Loucy (cell line): ENCODE measurements around the gene FCHSD2.

ENCODE experiments used
- H2AFZ ChIP-seq: fragments of 200-600 bp; sonication (generic); 2 replicates; pipeline ENCODE4 v1.6.0; 2016; ENCODE audit warnings: antibody characterized with exemption, mild to moderate bottlenecking, low read length, moderate library complexity
- H3F3A ChIP-seq: fragments of 200-600 bp; 2 replicates; pipeline ENCODE4 v1.6.0; 2016; ENCODE audit warnings: antibody characterized with exemption, low read depth, mild to moderate bottlenecking
- H3K27me3 ChIP-seq: fragments of 200-600 bp; sonication (generic); 2 replicates; pipeline ENCODE4 v1.6.1; 2014; ENCODE audit warnings: low read length, mild to moderate bottlenecking; ENCODE audit not compliant: insufficient read depth, poor library complexity, severe bottlenecking
- H3K36me3 ChIP-seq: fragments of 200-600 bp; sonication (generic); 2 replicates; pipeline ENCODE4 v1.6.1; 2016; ENCODE audit warnings: low read length; ENCODE audit not compliant: insufficient read depth
- H3K4me1 ChIP-seq: fragments of 200-600 bp; sonication (generic); 2 replicates; pipeline ENCODE4 v1.5.1; 2014; ENCODE audit warnings: low read length, mild to moderate bottlenecking; ENCODE audit not compliant: insufficient read depth, poor library complexity, severe bottlenecking
- H3K4me2 ChIP-seq: fragments of 200-600 bp; sonication (generic); 2 replicates; pipeline ENCODE4 v1.6.0; 2014; ENCODE audit warnings: antibody characterized with exemption, low read length, low read depth, mild to moderate bottlenecking; ENCODE audit not compliant: poor library complexity, severe bottlenecking
- H3K4me3 ChIP-seq: fragments of 200-600 bp; sonication (generic); 2 replicates; pipeline ENCODE4 v1.5.1; 2014; ENCODE audit warnings: low read length, mild to moderate bottlenecking, mixed read lengths; ENCODE audit not compliant: poor library complexity, severe bottlenecking
- H3K79me2 ChIP-seq: fragments of 200-600 bp; sonication (generic); 2 replicates; pipeline ENCODE4 v1.6.1; 2014; ENCODE audit warnings: low read length; ENCODE audit not compliant: insufficient read depth
- H3K9ac ChIP-seq: fragments of 200-600 bp; sonication (generic); 2 replicates; pipeline ENCODE4 v1.6.0; 2014; ENCODE audit warnings: mild to moderate bottlenecking, low read depth, low read length, moderate library complexity; ENCODE audit not compliant: poor library complexity, severe bottlenecking
- H3K9me2 ChIP-seq: fragments of 200-600 bp; sonication (generic); replicated peaks from 2 replicates; pipeline ENCODE4 v1.6.1; 2016; ENCODE audit warnings: low read depth, low read length, mixed read lengths
- H3K9me3 ChIP-seq: fragments of 200-600 bp; sonication (generic); 2 replicates; pipeline ENCODE4 v1.6.1; 2014; ENCODE audit warnings: mild to moderate bottlenecking, antibody characterized with exemption, low read length, low read depth; ENCODE audit not compliant: insufficient read depth
- H4K20me1 ChIP-seq: fragments of 200-600 bp; sonication (generic); 2 replicates; pipeline ENCODE4 v1.6.0; 2014; ENCODE audit warnings: antibody characterized with exemption, low read length, mild to moderate bottlenecking; ENCODE audit not compliant: insufficient read depth, poor library complexity, severe bottlenecking
- CTCF ChIP-seq: fragments of 200-600 bp; sonication (generic); conservative IDR thresholded peaks from 2 replicates; pipeline ENCODE4 v1.5.1; 2014; ENCODE audit warnings: mild to moderate bottlenecking, antibody characterized with exemption, low read length
- EZH2phosphoT487 ChIP-seq: fragments of 200-600 bp; IDR thresholded peaks from 2 replicates; pipeline ENCODE4 v1.6.1; 2018; ENCODE audit warnings: antibody characterized with exemption, mild to moderate bottlenecking, moderate library complexity, borderline replicate concordance

The FCHSD2 gene

GRCh38 chr11:73187854-73188253 is 45.7 kb upstream of the FCHSD2 start:
- Histone ChIP-seq H3K9ac (no peak overlapping the region), H3F3A (no peaks in the 10 kb centered on the region), H3K36me3 (no peaks in the 10 kb centered on the region), H3K9me2 (no peaks in the 10 kb centered on the region), H3K27me3 (no peaks in the 10 kb centered on the region), H3K9me3 (no peaks in the 10 kb centered on the region), H3K79me2 (no peaks in the 10 kb centered on the region), H3K4me3 (no peak overlapping the region), H3K4me1 (no peaks in the 10 kb centered on the region), H4K20me1 (no peaks in the 10 kb centered on the region), H2AFZ (no peak overlapping the region), H3K4me2 (no peak overlapping the region)
- TF ChIP-seq CTCF: no peak
- TF ChIP-seq EZH2phosphoT487: no peak

DNA sequence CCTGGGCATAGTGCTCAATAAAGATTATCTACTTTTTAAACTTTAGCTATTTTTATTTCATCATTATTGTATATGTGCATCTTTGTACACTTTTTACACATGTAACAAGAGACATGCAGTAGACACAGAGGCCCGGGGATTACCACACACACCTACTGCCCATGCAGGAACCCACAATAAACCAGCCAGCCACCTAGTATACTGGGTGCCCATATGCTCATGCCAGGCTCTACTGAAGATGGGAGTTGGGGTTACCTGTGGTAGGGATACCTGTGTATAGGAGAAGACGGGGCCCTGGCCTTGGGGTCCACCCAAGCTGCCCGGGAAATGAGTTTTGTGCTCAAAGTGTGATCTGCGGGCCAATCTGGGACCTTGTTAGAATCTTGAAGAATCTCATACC is 44.8 kb upstream of the FCHSD2 start:
- Histone ChIP-seq H3K9ac (no peak overlapping the region), H3K27me3 (no peaks in the 10 kb centered on the region), H3K9me2 (no peaks in the 10 kb centered on the region), H3K4me1 (no peaks in the 10 kb centered on the region), H3K79me2 (no peaks in the 10 kb centered on the region), H3F3A (no peaks in the 10 kb centered on the region), H4K20me1 (no peaks in the 10 kb centered on the region), H3K4me3 (no peak overlapping the region), H3K9me3 (no peaks in the 10 kb centered on the region), H3K36me3 (no peaks in the 10 kb centered on the region), H2AFZ (no peak overlapping the region), H3K4me2 (no peak overlapping the region)
- TF ChIP-seq CTCF (no peak), EZH2phosphoT487 (no peak)

- Histone ChIP-seq H4K20me1 (no peaks in the 10 kb centered on the region), H3K27me3 (no peaks in the 10 kb centered on the region), H3K9me3 (no peaks in the 10 kb centered on the region), H3K36me3 (no peaks in the 10 kb centered on the region), H3K4me2 (no peak overlapping the region), H3K9me2 (no peaks in the 10 kb centered on the region), H2AFZ (no peak overlapping the region; the same call in 1 of the 2 replicates), H3K4me3 (no peak overlapping the region), H3K9ac (no peak overlapping the region), H3F3A (no peaks in the 10 kb centered on the region), H3K79me2 (no peaks in the 10 kb centered on the region), H3K4me1 (no peaks in the 10 kb centered on the region)
- TF ChIP-seq EZH2phosphoT487 (no peak), CTCF (no peak)
Measured at GRCh38 chr11:73186294-73186850, 44.3 kb upstream of the FCHSD2 start.
